DOHH2 (cell line): ENCODE data around the gene HIVEP3.

ENCODE experiments used
- H3F3A ChIP-seq: fragments of 200-600 bp; sonication (generic), shearing (Covaris generic); 2 replicates; pipeline ENCODE4 v1.6.0; 2016; ENCODE audit warnings: antibody characterized with exemption, mild to moderate bottlenecking; ENCODE audit not compliant: control insufficient read depth, insufficient read depth
- H3K27ac ChIP-seq: fragments of 200-600 bp; sonication (generic); 2 replicates; pipeline ENCODE4 v1.5.1; 2014; ENCODE audit warnings: low read depth, mild to moderate bottlenecking, low read length, moderate library complexity
- H3K27me3 ChIP-seq: fragments of 200-600 bp; sonication (generic); 2 replicates; pipeline ENCODE4 v1.6.1; 2014; ENCODE audit warnings: mild to moderate bottlenecking, low read length, mixed read lengths; ENCODE audit not compliant: control insufficient read depth
- H3K36me3 ChIP-seq: fragments of 200-600 bp; sonication (generic); 2 replicates; pipeline ENCODE4 v1.6.1; 2014; ENCODE audit warnings: mild to moderate bottlenecking, low read length, moderate library complexity, mixed read lengths; ENCODE audit not compliant: control insufficient read depth
- H3K4me1 ChIP-seq: fragments of 200-600 bp; sonication (generic); 2 replicates; pipeline ENCODE4 v1.6.1; 2014; ENCODE audit warnings: mild to moderate bottlenecking, low read length, mixed read lengths; ENCODE audit not compliant: control insufficient read depth
- H3K4me2 ChIP-seq: fragments of 200-600 bp; sonication (generic); 2 replicates; pipeline ENCODE4 v1.6.0; 2014; ENCODE audit warnings: mild to moderate bottlenecking, low read length, moderate library complexity
- H3K4me3 ChIP-seq: fragments of 200-600 bp; sonication (generic); 2 replicates; pipeline ENCODE4 v1.5.1; 2014; ENCODE audit warnings: mild to moderate bottlenecking, low read length, mixed read lengths
- H3K79me2 ChIP-seq: fragments of 200-600 bp; sonication (generic); 2 replicates; pipeline ENCODE4 v1.6.1; 2014; ENCODE audit warnings: mild to moderate bottlenecking, low read length, mixed read lengths; ENCODE audit not compliant: control insufficient read depth
- H3K9me2 ChIP-seq: fragments of 200-600 bp; sonication (generic); replicated peaks from 2 replicates; pipeline ENCODE4 v1.6.1; 2014; ENCODE audit warnings: mild to moderate bottlenecking, low read length, mixed read lengths; ENCODE audit not compliant: control insufficient read depth
- H3K9me3 ChIP-seq: fragments of 200-600 bp; sonication (generic); 2 replicates; pipeline ENCODE4 v1.6.1; 2014; ENCODE audit warnings: antibody characterized with exemption, low read length, mixed read lengths; ENCODE audit not compliant: control insufficient read depth, insufficient read depth
- H4K20me1 ChIP-seq: fragments of 200-600 bp; sonication (generic); 2 replicates; pipeline ENCODE4 v1.6.0; 2014; ENCODE audit warnings: low read depth, mild to moderate bottlenecking, antibody characterized with exemption, low read length, moderate library complexity; ENCODE audit not compliant: control insufficient read depth, insufficient read depth
- CTCF ChIP-seq: fragments of 200-600 bp; sonication (generic); IDR thresholded peaks from one replicate; pipeline ENCODE4 v1.5.1; 2014; ENCODE audit warnings: antibody characterized with exemption, mild to moderate bottlenecking, low read depth, low read length; ENCODE audit not compliant: poor library complexity, severe bottlenecking
- EZH2phosphoT487 ChIP-seq: fragments of 200-600 bp; sonication (generic); IDR thresholded peaks from 2 replicates; pipeline ENCODE4 v1.6.1; 2017; ENCODE audit warnings: borderline replicate concordance, mild to moderate bottlenecking, antibody characterized with exemption, low read length, moderate library complexity, mixed read lengths

The HIVEP3 gene

GRCh38 chr1:41656068-41656467 is 262.7 kb downstream of the HIVEP3 start:
- H4K20me1 ChIP-seq: no peaks in the 10 kb centered on the region
- no peaks in the 10 kb centered on the region for H3K36me3 ChIP-seq
- no peaks in the 10 kb centered on the region for H3K9me3 ChIP-seq
- H3F3A ChIP-seq: no peaks in the 10 kb centered on the region
- TF ChIP-seq EZH2phosphoT487: no peak
- TF ChIP-seq CTCF: no peak
- H3K4me1 ChIP-seq: no peaks in the 10 kb centered on the region
- peaks cover 19% of the 10 kb centered on the region for H3K27me3 ChIP-seq
- no peak overlapping the region for H3K4me3 ChIP-seq
- H3K4me2 ChIP-seq: no peak overlapping the region
- H3K27ac ChIP-seq: no peak overlapping the region
- H3K79me2 ChIP-seq: no peaks in the 10 kb centered on the region
- no peaks in the 10 kb centered on the region for H3K9me2 ChIP-seq

GRCh38 chr1:41655632-41656031 is 263.1 kb downstream of the HIVEP3 start:
- H3K36me3 ChIP-seq: no peaks in the 10 kb centered on the region
- H3K79me2 ChIP-seq: no peaks in the 10 kb centered on the region
- no peaks in the 10 kb centered on the region for H3K4me1 ChIP-seq
- H3K4me3 ChIP-seq: no peak overlapping the region
- TF ChIP-seq CTCF: no peak
- no peak for TF ChIP-seq EZH2phosphoT487
- peaks cover 16% of the 10 kb centered on the region for H3K27me3 ChIP-seq
- no peaks in the 10 kb centered on the region for H3K9me2 ChIP-seq
- no peak overlapping the region for H3K4me2 ChIP-seq
- no peaks in the 10 kb centered on the region for H4K20me1 ChIP-seq
- no peaks in the 10 kb centered on the region for H3F3A ChIP-seq
- H3K27ac ChIP-seq: no peak overlapping the region
- H3K9me3 ChIP-seq: no peaks in the 10 kb centered on the region

GRCh38 chr1:41653574-41653973 is 265.1 kb downstream of the HIVEP3 start:
- no peaks in the 10 kb centered on the region for H4K20me1 ChIP-seq
- no peak overlapping the region for H3K27ac ChIP-seq
- H3K4me3 ChIP-seq: no peak overlapping the region
- TF ChIP-seq EZH2phosphoT487: no peak
- no peaks in the 10 kb centered on the region for H3K36me3 ChIP-seq
- H3K9me2 ChIP-seq: no peaks in the 10 kb centered on the region
- no peaks in the 10 kb centered on the region for H3K79me2 ChIP-seq
- H3K9me3 ChIP-seq: no peaks in the 10 kb centered on the region
- H3K4me1 ChIP-seq: no peaks in the 10 kb centered on the region
- no peaks in the 10 kb centered on the region for H3F3A ChIP-seq
- no peaks in the 10 kb centered on the region for H3K27me3 ChIP-seq
- no peak overlapping the region for H3K4me2 ChIP-seq

- Histone ChIP-seq H3K36me3 (no peaks in the 10 kb centered on the region), H3K9me3 (no peaks in the 10 kb centered on the region), H3K4me2 (no peak overlapping the region), H3K27me3 (no peaks in the 10 kb centered on the region), H3K27ac (no peak overlapping the region), H4K20me1 (no peaks in the 10 kb centered on the region), H3K4me1 (no peaks in the 10 kb centered on the region), H3K79me2 (no peaks in the 10 kb centered on the region), H3K9me2 (no peaks in the 10 kb centered on the region), H3K4me3 (no peak overlapping the region), H3F3A (no peaks in the 10 kb centered on the region)
- TF ChIP-seq EZH2phosphoT487 (no peak), CTCF (no peak)
Observed at GRCh38 chr1:41652384-41653265, 266.1 kb downstream of the HIVEP3 start.
